Activated CD4-positive, alpha-beta T cell treated with anti-CD3 and anti-CD28 coated beads, Interleukin-2, amount 10 ng/mL, durations not matched to agents 24 days and 14 days (primary cell): ENCODE results near the gene S100A7A. TPM values are rescaled to one million over a fixed set of nuclear protein-coding genes. Genes with fewer than 3 reads are reported as not detected.

Experiments
- DNase-seq: peaks from one replicate; pipeline ENCODE4 v3.0.0; 2022
- H3K27ac Mint-ChIP-seq: one replicate; pipeline ENCODE4 v1.8.0; 2022; ENCODE audit warnings: mild to moderate bottlenecking, mixed read lengths
- H3K27me3 Mint-ChIP-seq: one replicate; pipeline ENCODE4 v1.8.0; 2022; ENCODE audit warnings: mixed read lengths
- H3K36me3 Mint-ChIP-seq: one replicate; pipeline ENCODE4 v1.8.0; 2022; ENCODE audit warnings: low read depth, mild to moderate bottlenecking, mixed read lengths
- H3K4me1 Mint-ChIP-seq: one replicate; pipeline ENCODE4 v1.8.0; 2021; ENCODE audit warnings: mixed read lengths
- H3K4me3 Mint-ChIP-seq: one replicate; pipeline ENCODE4 v1.8.0; 2022; ENCODE audit warnings: mild to moderate bottlenecking, moderate library complexity, mixed read lengths
- H3K9me3 Mint-ChIP-seq: one replicate; pipeline ENCODE4 v1.8.0; 2021; ENCODE audit warnings: mixed read lengths
- intact Hi-C: fragments of 100-400 bp; cut with micrococcal nuclease; formaldehyde crosslinking; loops from one replicate; pipeline ENCODE4 v1.15.1; 2023
- total RNA-seq: library from RNA; stranded (reverse); gene quantifications from 2 replicates; pipeline ENCODE4 v1.2.3, GENCODE V29; 2022

The S100A7A gene
- total RNA-seq, 1 donor from 2014 or later: not detected

- peak; percentile 92 for DNase-seq
- intact Hi-C loops: no loop called here
- H3K36me3 Mint-ChIP-seq: no peaks in the 10 kb centered on the region
- no peaks in the 10 kb centered on the region for H3K4me1 Mint-ChIP-seq
- H3K27ac Mint-ChIP-seq: no peak overlapping the region
- no peak overlapping the region for H3K4me3 Mint-ChIP-seq
- peaks cover 13% of the 10 kb centered on the region for H3K27me3 Mint-ChIP-seq
- no peaks in the 10 kb centered on the region for H3K9me3 Mint-ChIP-seq
These were observed 6.2 kb downstream of the S100A7A start for GRCh38 chr1:153422450-153423068.

GRCh38 chr1:153426809-153427208 is 10.5 kb downstream of the S100A7A start:
- Mint-ChIP-seq H3K27me3 (peaks cover 9% of the 10 kb centered on the region), H3K4me3 (no peak overlapping the region), H3K36me3 (no peaks in the 10 kb centered on the region), H3K9me3 (no peaks in the 10 kb centered on the region), H3K4me1 (no peaks in the 10 kb centered on the region), H3K27ac (no peak overlapping the region)
- intact Hi-C loops: no loop called here
- no peak for DNase-seq

DNA sequence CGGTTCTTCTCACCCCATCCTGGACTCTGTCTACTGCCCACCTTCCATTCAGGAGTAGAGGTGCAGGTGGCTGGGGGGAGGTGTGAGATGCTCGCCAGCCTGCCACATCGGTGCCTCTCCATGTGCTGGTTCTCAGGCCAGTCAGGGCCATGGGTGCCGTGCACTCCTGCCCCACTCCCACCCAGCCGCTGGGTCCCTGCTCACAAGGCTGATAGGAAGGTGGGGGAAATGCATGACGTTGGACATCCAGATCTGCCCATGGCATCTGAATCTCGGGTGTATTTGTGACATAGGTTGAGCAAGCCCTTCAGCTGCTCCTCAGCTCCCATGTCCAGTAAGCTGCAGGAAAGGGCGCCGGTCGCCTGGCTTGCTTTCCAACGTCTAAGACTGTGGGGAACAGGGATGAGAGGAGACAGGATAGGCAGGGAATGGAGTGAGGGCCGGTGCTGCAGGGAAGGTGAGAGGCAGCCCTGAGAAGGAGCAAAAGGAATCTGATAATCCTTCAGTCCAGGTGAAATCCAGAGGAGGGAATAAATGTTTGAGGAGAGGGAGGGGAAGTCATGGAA is 11.8 kb downstream of the S100A7A start:
- DNase-seq: no peak
- H3K9me3 Mint-ChIP-seq: no peaks in the 10 kb centered on the region
- peaks cover 9% of the 10 kb centered on the region for H3K27me3 Mint-ChIP-seq
- H3K36me3 Mint-ChIP-seq: no peaks in the 10 kb centered on the region
- no peak overlapping the region for H3K4me3 Mint-ChIP-seq
- no peak overlapping the region for H3K27ac Mint-ChIP-seq
- intact Hi-C loops: no loop called here
- H3K4me1 Mint-ChIP-seq: no peaks in the 10 kb centered on the region

DNA sequence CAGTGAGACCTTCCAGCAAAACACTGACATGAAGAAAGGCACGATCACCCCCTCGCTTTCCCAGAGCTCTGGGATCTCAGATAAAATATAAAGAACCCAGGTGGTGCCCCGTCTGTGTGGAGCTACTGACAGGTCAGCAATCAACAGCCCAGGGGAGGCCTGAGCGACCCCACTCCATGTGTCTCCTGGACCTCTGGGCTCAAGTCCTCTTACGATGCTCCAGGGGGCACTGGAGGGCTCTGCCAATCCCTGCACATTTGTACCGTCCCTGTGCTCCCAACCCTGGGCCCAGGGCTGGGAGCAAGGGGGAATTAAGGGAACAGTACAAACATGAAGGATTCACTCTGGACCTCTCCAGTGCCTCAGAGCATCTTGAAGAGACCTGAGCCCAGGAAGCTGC is 12.5 kb downstream of the S100A7A start:
- no peak for DNase-seq
- Mint-ChIP-seq H3K9me3 (no peaks in the 10 kb centered on the region), H3K36me3 (no peaks in the 10 kb centered on the region), H3K4me1 (no peaks in the 10 kb centered on the region), H3K4me3 (no peak overlapping the region), H3K27ac (no peak overlapping the region), H3K27me3 (peaks cover 9% of the 10 kb centered on the region)
- intact Hi-C loops: no loop called here

DNA sequence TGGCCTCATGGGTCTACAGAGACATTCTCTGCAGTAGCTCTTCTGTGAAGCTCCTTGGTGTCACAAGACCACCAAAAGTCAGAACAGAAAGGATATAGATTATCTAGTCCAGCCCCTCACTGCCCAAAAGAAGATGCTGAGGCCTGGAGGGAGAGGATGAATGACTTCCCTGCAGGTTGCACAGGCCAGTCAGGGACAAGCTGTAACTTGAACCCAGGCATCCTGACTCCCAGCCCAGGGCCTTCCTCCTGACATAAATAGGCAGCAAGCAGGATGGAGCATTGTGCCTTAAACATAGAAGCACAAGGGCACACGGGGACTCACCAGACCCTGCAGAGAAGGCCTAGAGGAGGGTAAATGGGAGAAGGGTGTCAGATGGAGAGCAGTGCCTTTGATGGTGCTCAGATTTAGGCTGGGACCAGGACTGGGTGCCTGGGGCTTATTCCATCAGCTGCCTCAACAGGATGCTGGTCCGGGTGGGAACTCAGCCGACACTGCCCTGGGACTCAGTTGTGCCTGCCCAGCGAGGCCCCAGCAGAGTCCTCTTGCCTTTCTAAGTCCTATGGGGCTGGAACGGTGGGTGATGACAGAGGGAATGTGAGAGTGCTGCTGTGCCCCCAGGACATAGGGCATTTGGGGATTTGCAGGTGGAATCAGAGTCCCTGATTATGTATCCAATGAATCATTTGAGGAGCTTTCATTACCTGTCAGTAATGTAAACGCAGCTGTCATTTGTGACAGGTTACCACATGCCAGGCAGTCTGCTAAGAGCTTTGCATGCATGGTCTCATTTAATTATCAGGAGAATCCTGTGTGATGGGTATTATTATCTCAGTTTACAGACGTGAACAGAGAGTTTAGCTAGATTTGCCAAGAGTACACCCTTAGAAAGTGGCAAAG is 13.2 kb downstream of the S100A7A start:
- intact Hi-C loops: no loop called here
- Mint-ChIP-seq H3K4me1 (no peaks in the 10 kb centered on the region), H3K9me3 (no peaks in the 10 kb centered on the region), H3K27me3 (peaks cover 5% of the 10 kb centered on the region), H3K4me3 (no peak overlapping the region), H3K36me3 (no peaks in the 10 kb centered on the region), H3K27ac (no peak overlapping the region)
- DNase-seq: no peak

- no peak for DNase-seq
- H3K9me3 Mint-ChIP-seq: no peaks in the 10 kb centered on the region
- H3K27me3 Mint-ChIP-seq: peaks cover 2% of the 10 kb centered on the region
- no peaks in the 10 kb centered on the region for H3K4me1 Mint-ChIP-seq
- H3K4me3 Mint-ChIP-seq: no peak overlapping the region
- H3K27ac Mint-ChIP-seq: no peak overlapping the region
- no peaks in the 10 kb centered on the region for H3K36me3 Mint-ChIP-seq
- intact Hi-C loops: no loop called here
These were observed 13.8 kb downstream of the S100A7A start for GRCh38 chr1:153430166-153430553.

DNA sequence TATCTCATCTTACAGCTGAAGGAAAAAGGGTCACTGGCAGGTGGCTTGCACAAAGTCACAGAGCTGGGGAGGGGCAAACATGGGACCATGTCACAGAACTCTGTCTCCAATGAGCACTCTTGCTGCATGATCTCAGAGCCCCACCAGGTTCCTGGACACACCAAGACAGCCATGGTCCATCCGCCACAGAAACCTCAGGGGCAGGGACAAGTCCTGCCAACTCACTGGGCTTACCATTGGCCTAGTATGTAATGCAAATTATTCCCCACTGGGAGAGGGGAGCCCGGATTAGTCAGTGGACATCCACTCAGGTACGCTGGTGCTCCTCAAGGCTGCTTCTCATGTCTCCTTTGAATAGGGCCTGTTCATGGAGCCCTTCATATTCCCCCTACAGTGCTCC is 14.2 kb downstream of the S100A7A start:
- H3K4me1 Mint-ChIP-seq: no peaks in the 10 kb centered on the region
- no peaks in the 10 kb centered on the region for H3K9me3 Mint-ChIP-seq
- H3K36me3 Mint-ChIP-seq: no peaks in the 10 kb centered on the region
- intact Hi-C loops: no loop called here
- H3K27ac Mint-ChIP-seq: no peak overlapping the region
- peaks cover under 1% of the 10 kb centered on the region for H3K27me3 Mint-ChIP-seq
- no peak overlapping the region for H3K4me3 Mint-ChIP-seq
- no peak for DNase-seq

GRCh38 chr1:153431002-153431401 is 14.7 kb downstream of the S100A7A start:
- Mint-ChIP-seq H3K36me3 (no peaks in the 10 kb centered on the region), H3K4me1 (no peaks in the 10 kb centered on the region), H3K27ac (no peak overlapping the region), H3K4me3 (no peak overlapping the region), H3K27me3 (no peaks in the 10 kb centered on the region), H3K9me3 (no peaks in the 10 kb centered on the region)
- intact Hi-C loops: no loop called here
- no peak for DNase-seq

DNA sequence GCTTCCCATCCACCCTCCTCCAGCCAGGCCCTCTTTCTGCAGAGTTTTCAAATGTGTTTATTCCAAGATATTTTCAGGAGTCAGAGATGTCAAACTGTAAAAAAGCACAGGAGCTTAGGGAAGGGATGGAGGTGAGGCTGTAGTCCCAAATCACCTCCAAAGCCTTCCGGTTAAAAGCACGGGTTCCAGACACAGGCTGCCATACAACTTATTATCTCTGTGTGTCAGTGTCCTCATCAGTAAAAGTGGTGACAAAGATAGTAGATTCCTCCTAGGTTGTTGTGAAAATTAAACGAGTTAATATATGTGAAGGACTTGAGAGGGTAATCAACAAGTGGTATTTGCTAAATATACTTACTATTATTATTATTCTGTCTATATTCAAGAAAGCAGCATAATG is 15.1 kb downstream of the S100A7A start:
- H3K27ac Mint-ChIP-seq: no peak overlapping the region
- H3K27me3 Mint-ChIP-seq: no peaks in the 10 kb centered on the region
- H3K4me1 Mint-ChIP-seq: no peaks in the 10 kb centered on the region
- intact Hi-C loops: no loop called here
- H3K4me3 Mint-ChIP-seq: no peak overlapping the region
- H3K36me3 Mint-ChIP-seq: no peaks in the 10 kb centered on the region
- no peaks in the 10 kb centered on the region for H3K9me3 Mint-ChIP-seq
- DNase-seq: no peak

DNA sequence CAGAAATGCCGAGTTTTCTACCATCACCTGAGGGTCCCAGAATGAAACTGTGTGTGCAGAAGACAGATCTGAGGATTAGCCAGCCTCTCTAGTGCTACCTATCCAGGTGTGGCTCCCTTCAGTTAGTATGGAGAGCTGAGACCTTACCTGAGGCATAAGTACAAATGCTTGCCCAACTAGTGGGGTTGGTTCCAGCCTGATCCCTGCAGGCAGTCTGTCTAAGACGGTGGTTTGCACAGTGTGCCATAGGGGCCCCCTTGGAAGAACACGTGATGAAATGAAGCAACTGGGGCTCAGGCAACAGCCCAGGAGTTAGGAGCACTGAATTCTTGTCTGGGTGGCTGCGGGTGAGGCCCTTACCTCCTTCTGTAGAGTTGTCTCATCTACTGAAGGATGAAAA is 15.6 kb downstream of the S100A7A start:
- no peaks in the 10 kb centered on the region for H3K27me3 Mint-ChIP-seq
- H3K9me3 Mint-ChIP-seq: no peaks in the 10 kb centered on the region
- no peaks in the 10 kb centered on the region for H3K4me1 Mint-ChIP-seq
- H3K4me3 Mint-ChIP-seq: no peak overlapping the region
- H3K36me3 Mint-ChIP-seq: no peaks in the 10 kb centered on the region
- DNase-seq: no peak
- intact Hi-C loops: no loop called here
- H3K27ac Mint-ChIP-seq: no peak overlapping the region

- Mint-ChIP-seq H3K27me3 (no peaks in the 10 kb centered on the region), H3K4me3 (no peak overlapping the region), H3K27ac (no peak overlapping the region), H3K9me3 (no peaks in the 10 kb centered on the region), H3K36me3 (no peaks in the 10 kb centered on the region), H3K4me1 (no peaks in the 10 kb centered on the region)
- intact Hi-C loops: no loop called here
- DNase-seq: no peak
These were observed 16.8 kb downstream of the S100A7A start for GRCh38 chr1:153432874-153433681.

DNA sequence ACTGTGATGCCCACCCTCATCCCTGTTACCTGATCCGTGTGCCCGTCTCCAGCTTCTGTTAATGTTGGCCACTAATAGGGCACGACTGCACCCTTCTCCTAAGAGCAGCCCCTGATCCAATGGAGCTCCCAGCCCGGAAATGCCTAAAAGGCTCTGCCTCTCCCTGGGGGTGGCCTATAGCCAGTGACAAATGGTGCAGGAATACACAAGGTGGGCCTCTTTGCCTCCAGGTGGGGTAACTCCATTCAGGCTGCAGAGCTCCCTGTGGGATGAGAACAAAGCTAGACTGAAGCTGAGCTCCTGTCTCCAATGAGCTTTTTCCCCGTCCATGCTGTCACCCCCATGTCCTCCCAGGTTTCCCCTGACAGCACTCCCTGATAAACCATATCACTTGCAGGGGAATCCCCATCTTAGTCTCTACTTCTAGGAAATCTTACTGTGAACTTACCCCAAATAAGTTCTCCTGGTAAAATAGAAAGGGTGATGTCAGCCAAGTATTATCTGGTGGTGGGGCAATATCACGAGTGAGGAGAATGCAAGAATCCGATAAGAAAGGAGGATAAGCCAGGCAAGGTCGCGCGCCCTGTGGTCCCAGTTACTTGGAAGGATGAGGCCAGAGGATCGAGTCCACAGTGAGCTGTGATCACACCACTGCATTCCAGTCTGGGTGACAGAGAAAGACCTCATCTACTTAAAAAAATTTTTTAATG is 18.6 kb downstream of the S100A7A start:
- intact Hi-C loops: no loop called here
- Mint-ChIP-seq H3K27ac (no peak overlapping the region), H3K4me1 (no peaks in the 10 kb centered on the region), H3K27me3 (no peaks in the 10 kb centered on the region), H3K9me3 (no peaks in the 10 kb centered on the region), H3K36me3 (no peaks in the 10 kb centered on the region), H3K4me3 (no peak overlapping the region)
- DNase-seq: no peak

GRCh38 chr1:153437236-153437635 is 20.9 kb downstream of the S100A7A start:
- H3K27me3 Mint-ChIP-seq: no peaks in the 10 kb centered on the region
- H3K4me1 Mint-ChIP-seq: no peaks in the 10 kb centered on the region
- no peak for DNase-seq
- no peak overlapping the region for H3K4me3 Mint-ChIP-seq
- intact Hi-C loops: no loop called here
- H3K9me3 Mint-ChIP-seq: no peaks in the 10 kb centered on the region
- no peak overlapping the region for H3K27ac Mint-ChIP-seq
- no peaks in the 10 kb centered on the region for H3K36me3 Mint-ChIP-seq
